ENCODE results near the gene OR2T35. TPM values are rescaled to one million over a fixed set of nuclear protein-coding genes. Genes with fewer than 3 reads are reported as not detected.
A peak's percentile ranks its signal among the peaks of the same experiment; 100 is the strongest.
"Not testable (repeated sequence)": the region's sequence is repeated elsewhere in the genome, so short reads cannot be mapped to it uniquely, and the experiment has no call there.

The OR2T35 gene
- total RNA-seq, 3 donors from 2014 or later, result not detected

DNA sequence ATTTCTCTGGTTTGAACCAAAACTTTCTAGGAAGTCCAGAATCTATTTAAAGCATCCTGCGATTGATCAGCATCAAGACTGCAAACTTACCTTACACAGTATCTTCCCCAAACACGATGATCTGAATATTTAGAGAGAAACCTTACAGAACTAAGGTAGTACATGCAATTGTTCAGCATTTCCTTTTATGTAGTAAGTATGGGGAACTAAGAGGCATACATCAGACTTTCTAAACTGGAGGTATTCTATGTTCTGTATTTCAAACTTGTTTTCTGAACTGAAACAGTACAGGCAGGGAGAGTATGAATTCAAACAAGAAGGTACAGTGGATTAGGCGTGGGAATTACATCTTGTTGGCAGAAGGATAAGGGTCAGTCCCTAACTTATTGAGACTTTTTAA is 10.3 kb upstream of the OR2T35 start, which contains the start of gene OR2T27:
Gene OR2T27, minus strand, starts transcription at position 175 of the 400 bp plus-strand sequence. CDS start 4,644 bp downstream, outside the sequence.
- H3K4me3 ChIP-seq; ATAC-seq; H3K4me1 ChIP-seq (ENCODE audit: low read depth); intact Hi-C loops (cut with DNase I, micrococcal nuclease); H3K36me3 ChIP-seq (ENCODE audit: low read depth); H3K9me3 ChIP-seq; DNase-seq: not testable (repeated sequence)

DNA sequence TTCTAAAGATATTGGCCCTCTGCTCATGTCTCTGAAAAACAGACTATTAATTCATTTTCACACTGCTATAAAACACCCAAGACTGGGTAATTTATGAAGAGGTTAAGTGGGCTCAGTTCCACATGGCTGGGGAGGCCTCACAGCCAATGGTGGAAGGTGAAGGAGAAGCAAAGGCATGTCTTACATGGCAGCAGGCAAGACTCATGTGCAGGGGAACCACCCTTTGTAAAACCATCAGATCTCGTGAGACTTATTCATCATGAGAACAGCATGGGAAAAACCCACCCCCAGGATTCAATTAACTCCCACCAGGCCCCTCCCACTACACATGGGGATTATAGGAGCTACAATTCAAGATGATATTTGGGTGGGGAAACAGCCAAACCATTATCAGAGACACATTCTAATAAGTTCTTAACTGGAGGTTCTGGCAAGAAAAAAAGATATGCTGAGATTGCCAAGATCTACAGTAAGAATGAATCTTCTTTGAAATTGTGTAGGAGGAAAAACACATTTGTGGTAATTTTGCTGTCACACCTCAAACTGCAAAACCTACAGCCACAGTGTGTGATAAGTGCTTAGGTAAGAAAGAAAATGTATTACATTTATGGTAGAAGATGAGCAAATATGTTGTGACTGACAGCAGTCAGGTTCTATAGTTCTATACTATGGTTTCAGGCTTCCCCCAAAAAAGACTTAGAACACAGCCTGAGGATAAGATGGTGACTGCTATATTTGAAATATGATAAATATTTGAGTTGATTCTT is 3.9 kb upstream of the OR2T35 start:
- H3K36me3 ChIP-seq (ENCODE audit: low read depth); ATAC-seq; H3K4me1 ChIP-seq (ENCODE audit: low read depth); H3K4me3 ChIP-seq; intact Hi-C loops (cut with DNase I, micrococcal nuclease); DNase-seq; H3K9me3 ChIP-seq: not testable (repeated sequence)

DNA sequence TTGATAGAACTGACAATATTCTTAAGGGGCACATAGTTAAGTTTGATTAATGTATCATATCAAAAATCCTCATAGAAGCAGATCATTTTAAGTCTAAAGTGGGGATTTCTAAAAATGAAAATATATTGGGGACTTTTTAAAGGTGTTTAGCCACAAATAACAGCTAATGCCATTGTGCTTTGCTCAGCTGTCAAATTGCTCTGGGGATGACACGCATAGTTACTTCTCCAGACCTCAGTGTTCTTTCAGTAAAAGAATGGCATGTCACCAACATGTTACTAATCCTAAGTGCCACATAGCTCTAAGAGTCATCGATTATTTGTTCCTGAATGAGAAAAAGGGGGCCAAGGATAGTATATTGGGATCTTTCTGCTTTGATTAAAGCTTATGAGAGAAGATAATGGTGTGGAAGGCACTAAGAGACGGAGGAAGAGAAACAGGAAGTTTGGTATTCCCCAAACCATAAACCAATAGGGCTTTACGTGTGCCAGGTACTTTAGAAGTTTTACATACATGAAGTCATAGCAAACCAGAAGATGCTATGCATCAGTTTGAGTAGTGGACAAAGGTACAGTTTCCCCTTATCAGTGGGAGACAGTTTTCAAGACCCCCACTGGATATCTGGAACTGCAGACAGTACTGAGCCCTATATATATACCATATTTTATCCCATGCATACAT is 2.0 kb downstream of the OR2T35 start:
- H3K4me1 ChIP-seq (ENCODE audit: low read depth); H3K36me3 ChIP-seq (ENCODE audit: low read depth); H3K4me3 ChIP-seq; DNase-seq; H3K9me3 ChIP-seq; intact Hi-C loops (cut with DNase I, micrococcal nuclease): not testable (repeated sequence)
- peak; percentile 21 for ATAC-seq

DNA sequence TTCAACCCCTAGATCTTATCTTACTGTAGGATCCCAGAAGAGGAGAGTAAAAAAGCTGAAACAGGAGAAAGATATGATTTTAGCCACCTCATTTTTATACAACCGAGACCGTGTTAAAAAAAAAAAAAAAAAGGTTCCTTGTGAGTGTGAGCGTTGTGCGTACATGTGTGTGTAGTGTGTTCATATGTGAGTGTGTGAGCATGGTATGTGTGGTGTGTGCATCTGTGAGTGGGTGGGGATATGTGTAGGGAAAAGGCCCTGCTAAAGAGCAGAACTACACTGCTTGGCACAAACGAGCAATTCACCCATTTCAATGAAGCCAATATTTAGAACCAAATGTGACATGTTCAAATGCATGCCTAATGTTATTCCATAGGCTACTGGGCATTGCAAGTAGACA is 3.5 kb downstream of the OR2T35 start:
- intact Hi-C loops (cut with DNase I, micrococcal nuclease); H3K9me3 ChIP-seq; H3K36me3 ChIP-seq (ENCODE audit: low read depth); H3K4me1 ChIP-seq (ENCODE audit: low read depth); ATAC-seq; DNase-seq; H3K4me3 ChIP-seq: not testable (repeated sequence)

DNA sequence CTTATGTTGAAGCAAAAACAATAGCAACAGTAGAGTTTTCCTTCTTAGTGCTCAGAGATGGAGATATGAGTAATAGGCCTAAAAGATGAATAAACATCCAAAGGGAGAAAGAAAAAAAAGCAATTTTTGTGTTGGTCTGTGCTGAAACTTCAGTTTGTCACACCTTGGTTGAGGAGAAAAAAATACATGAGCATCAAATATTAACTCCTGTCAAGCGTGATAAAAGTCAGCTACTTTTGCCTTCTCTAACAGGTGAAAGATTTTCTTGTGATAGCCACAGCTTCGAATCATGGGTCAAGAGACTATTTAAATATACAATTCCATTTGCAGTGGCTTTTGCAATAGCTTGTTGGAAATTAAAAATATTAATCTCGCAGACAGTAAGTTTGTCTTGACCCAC is 4.2 kb downstream of the OR2T35 start:
- DNase-seq; intact Hi-C loops (cut with DNase I, micrococcal nuclease); H3K36me3 ChIP-seq (ENCODE audit: low read depth); H3K4me3 ChIP-seq; H3K9me3 ChIP-seq; H3K4me1 ChIP-seq (ENCODE audit: low read depth); ATAC-seq: not testable (repeated sequence)

DNA sequence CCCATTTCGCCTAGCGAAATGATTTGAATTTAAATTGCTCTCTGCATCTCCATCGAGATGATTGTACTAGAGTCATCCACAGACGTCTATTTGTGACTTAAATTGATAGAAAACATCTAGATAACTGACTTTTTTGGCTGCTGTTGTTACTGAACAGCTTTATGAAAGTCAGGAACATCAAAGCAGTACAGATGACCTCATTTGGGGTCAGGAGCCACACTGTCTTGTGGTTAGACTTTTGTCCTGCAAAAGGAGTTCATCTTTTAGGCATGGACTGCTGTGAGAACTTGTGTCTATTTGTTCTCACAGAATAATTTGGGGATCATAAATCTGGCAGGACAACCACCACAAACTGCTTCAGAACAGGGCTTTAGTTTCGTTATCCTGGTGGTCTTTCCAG is 5.4 kb downstream of the OR2T35 start:
- H3K9me3 ChIP-seq; intact Hi-C loops (cut with DNase I, micrococcal nuclease); ATAC-seq; H3K4me1 ChIP-seq (ENCODE audit: low read depth); DNase-seq; H3K36me3 ChIP-seq (ENCODE audit: low read depth); H3K4me3 ChIP-seq: not testable (repeated sequence)

DNA sequence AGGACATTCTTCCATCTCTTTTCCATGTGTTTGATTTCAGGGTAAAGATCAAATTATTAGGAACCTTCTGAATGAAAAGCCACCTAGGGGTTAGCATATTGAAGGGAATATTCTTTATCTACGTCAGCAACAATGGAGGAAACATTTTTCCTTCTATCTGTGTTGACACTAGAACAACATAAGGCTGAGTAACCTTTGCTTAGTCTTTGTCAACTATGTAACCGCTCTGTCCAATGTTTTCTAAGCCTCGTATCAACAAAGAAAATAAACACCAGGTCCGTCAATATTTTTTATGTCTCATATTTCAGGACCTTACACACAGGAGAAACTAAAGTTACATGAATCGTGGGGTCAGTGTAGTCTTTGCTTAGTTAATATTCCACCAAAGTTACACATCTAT is 8.5 kb downstream of the OR2T35 start:
- H3K36me3 ChIP-seq (ENCODE audit: low read depth); DNase-seq; H3K4me1 ChIP-seq (ENCODE audit: low read depth); intact Hi-C loops (cut with DNase I, micrococcal nuclease); H3K9me3 ChIP-seq; H3K4me3 ChIP-seq: not testable (repeated sequence)
- peak; percentile 49 for ATAC-seq

DNA sequence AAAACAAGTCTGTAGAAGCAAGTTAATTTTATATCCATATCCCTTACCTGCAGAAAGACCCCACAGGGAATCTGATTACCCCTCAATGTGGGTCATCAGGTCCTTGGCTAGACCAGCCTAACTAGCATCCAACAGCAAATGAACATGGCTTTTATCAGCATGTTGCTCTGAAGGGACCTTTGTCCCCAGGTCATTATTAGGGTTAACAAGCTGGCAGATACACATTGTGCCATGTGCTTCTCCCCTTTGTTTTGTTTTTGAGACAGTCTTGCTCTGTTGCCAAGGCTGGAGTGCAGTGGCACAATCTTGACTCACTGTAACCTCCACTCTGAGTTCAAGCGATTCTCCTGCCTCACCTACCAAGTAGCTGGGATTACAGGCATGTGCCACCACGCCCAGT is 10.1 kb downstream of the OR2T35 start, which contains the start of gene OR2T11:
Gene OR2T11, minus strand, starts transcription at position 101 of the 400 bp plus-strand sequence. CDS start 7,963 bp downstream, outside the sequence.
- DNase-seq; H3K36me3 ChIP-seq (ENCODE audit: low read depth); H3K4me1 ChIP-seq (ENCODE audit: low read depth); H3K4me3 ChIP-seq; intact Hi-C loops (cut with DNase I, micrococcal nuclease); H3K9me3 ChIP-seq: not testable (repeated sequence)
- peak; percentile 26 for ATAC-seq

DNA sequence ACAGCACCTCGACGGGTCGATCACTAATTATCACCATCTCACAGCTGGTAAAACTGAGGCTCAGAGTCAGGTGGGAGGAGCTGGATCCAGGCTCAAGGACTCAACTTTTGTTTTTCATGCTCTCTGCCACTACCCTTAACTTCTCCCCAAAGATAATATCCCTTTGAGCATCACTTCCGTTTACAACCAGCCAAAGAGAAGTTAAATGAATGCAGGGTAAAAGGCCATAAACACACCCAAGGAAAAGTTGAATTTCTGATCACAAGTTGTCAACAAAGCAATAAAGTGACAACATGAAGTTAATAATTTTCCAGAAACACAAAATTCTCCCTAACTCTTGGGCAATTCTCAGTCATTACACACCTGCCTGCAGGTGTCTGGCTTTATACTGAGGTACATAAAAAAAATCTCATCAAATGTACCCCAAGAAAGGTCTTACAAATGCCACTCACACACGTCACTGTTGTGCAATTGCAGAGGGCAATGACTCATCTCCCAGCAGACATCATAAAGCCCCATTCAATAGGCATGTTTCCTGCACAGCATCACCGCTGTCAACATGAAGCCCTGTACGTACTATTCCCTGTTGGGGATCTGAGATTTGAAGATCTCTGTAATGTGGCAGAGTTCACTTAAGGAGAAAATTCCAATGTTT is 13.6 kb downstream of the OR2T35 start:
- intact Hi-C loops (cut with DNase I, micrococcal nuclease), result no loop called here
- H3K4me1 ChIP-seq (ENCODE audit: low read depth), result no peaks in the 10 kb centered on the region
- peak; percentile 95 for ATAC-seq
- H3K9me3 ChIP-seq, result no peaks in the 10 kb centered on the region
- TF ChIP-seq, protein P1, sequence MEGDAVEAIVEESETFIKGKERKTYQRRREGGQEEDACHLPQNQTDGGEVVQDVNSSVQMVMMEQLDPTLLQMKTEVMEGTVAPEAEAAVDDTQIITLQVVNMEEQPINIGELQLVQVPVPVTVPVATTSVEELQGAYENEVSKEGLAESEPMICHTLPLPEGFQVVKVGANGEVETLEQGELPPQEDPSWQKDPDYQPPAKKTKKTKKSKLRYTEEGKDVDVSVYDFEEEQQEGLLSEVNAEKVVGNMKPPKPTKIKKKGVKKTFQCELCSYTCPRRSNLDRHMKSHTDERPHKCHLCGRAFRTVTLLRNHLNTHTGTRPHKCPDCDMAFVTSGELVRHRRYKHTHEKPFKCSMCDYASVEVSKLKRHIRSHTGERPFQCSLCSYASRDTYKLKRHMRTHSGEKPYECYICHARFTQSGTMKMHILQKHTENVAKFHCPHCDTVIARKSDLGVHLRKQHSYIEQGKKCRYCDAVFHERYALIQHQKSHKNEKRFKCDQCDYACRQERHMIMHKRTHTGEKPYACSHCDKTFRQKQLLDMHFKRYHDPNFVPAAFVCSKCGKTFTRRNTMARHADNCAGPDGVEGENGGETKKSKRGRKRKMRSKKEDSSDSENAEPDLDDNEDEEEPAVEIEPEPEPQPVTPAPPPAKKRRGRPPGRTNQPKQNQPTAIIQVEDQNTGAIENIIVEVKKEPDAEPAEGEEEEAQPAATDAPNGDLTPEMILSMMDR (IDR thresholded peaks at IDR 0.05), result no peak
- peak in 1 of 3 donors; percentile 59 for DNase-seq
- no peaks in the 10 kb centered on the region for H3K36me3 ChIP-seq (ENCODE audit: low read depth)
- H3K4me3 ChIP-seq, result no peak overlapping the region
